Epithelial cell of proximal tubule (primary cell): ENCODE data around the gene FGF11. TPM values are rescaled to one million over a fixed set of nuclear protein-coding genes. Genes with fewer than 3 reads are reported as not detected.
"Not testable (repeated sequence)": the region's sequence is repeated elsewhere in the genome, so short reads cannot be mapped to it uniquely, and the experiment has no call there.

Experiments
- DNase-seq: peaks from one replicate; pipeline ENCODE4 v3.0.0-alpha.2; 2011; ENCODE audit warnings: low read depth
- H3K4me3 ChIP-seq: 2 replicates; pipeline ENCODE4 v1.5.1; 2011; ENCODE audit warnings: low read depth, mild to moderate bottlenecking, low read length
- CTCF ChIP-seq: conservative IDR thresholded peaks from 2 replicates; pipeline ENCODE4 v1.5.1; 2012; ENCODE audit warnings: low read depth, mild to moderate bottlenecking, low read length
- total RNA-seq: library from RNA; depleted of rRNA; stranded (reverse); fragments of >200 nt; gene quantifications from 2 replicates; pipeline ENCODE4 v1.2.3, GENCODE V29; 2015

The FGF11 gene
- total RNA-seq, 1 donor from 2014 or later: 11.5 TPM

GRCh38 chr17:7477392-7478275 lies 38.3 kb downstream of the FGF11 start:
- no peak for DNase-seq
- H3K4me3 ChIP-seq: peak overlapping the region; percentile 90
- no peak for TF ChIP-seq CTCF

GRCh38 chr17:7478276-7479212 lies 39.2 kb downstream of the FGF11 start:
- TF ChIP-seq CTCF: no peak
- no peak for DNase-seq

GRCh38 chr17:7479213-7480088 lies 40.1 kb downstream of the FGF11 start, which contains the start of gene ZBTB4:
Gene ZBTB4, minus strand, starts transcription at chr17:7479631. Its CDS starts 12,830 bp downstream, at chr17:7466801.
- no peak for DNase-seq
- TF ChIP-seq CTCF: no peak
- H3K4me3 ChIP-seq: peak within 1 kb of the TSS; percentile 90

More at GRCh38 chr17:7478276-7479212, 39.2 kb downstream of the FGF11 start:
- H3K4me3 ChIP-seq: peak overlapping the region; percentile 90

GRCh38 chr17:7480089-7480384 lies 40.7 kb downstream of the FGF11 start:
- DNase-seq: no peak
- no peak for TF ChIP-seq CTCF
- H3K4me3 ChIP-seq: peak overlapping the region; percentile 90

GRCh38 chr17:7481275-7481674 lies 42.0 kb downstream of the FGF11 start, which contains the start of gene SLC35G6:
Gene SLC35G6, plus strand, starts transcription at chr17:7481446. Its CDS starts 71 bp downstream, at chr17:7481517.
- H3K4me3 ChIP-seq, DNase-seq: not testable (repeated sequence)

- H3K4me3 ChIP-seq: not testable (repeated sequence)
Observed at GRCh38 chr17:7481842-7482741, 42.8 kb downstream of the FGF11 start.

GRCh38 chr17:7482742-7483088 lies 43.4 kb downstream of the FGF11 start:
- DNase-seq: not testable (repeated sequence)
- H3K4me3 ChIP-seq: peak overlapping the region; percentile 94

More at GRCh38 chr17:7481842-7482741, 42.8 kb downstream of the FGF11 start:
- DNase-seq: not testable (repeated sequence)
